Measurements from ENCODE around the gene GSTO1. TPM values are rescaled to one million over a fixed set of nuclear protein-coding genes. Genes with fewer than 3 reads are reported as not detected.

Gene GSTO1
- polyA plus RNA-seq, 1 donor from 2014 or later = 3.5 TPM

DNA sequence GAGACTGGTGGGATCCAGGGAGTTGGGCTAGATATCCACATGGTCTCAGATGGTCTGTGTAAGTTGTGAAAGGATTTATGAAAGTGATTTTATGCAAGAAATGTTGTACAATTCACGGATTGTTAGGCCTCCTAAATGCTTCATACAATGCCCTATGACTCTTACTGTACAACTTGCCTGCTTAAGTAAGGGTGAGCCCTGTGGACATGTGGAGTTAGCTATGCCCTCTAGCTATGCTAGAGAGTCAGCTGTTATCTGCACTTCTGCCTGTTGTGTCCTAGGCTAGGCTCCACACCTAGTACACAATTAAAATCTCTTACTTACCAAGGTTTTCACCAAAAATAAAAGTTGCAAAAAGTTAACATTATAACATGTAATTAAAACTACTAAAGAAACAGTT, 20.9 kb upstream of the GSTO1 start:
- Histone ChIP-seq H3K4me3 (ENCODE audit: low read length) (no peak overlapping the region), H3K36me3 (ENCODE audit: insufficient read depth, low read length) (no peaks in the 10 kb centered on the region)
- TF ChIP-seq EZH2 (IDR thresholded peaks at IDR 0.05; ENCODE audit: borderline replicate concordance, insufficient read depth, low read length, poor library complexity, severe bottlenecking) = no peak
- no peak for TF ChIP-seq MXI1 (conservative IDR thresholded peaks at IDR 0.05; ENCODE audit: poor library complexity, severe bottlenecking)

DNA sequence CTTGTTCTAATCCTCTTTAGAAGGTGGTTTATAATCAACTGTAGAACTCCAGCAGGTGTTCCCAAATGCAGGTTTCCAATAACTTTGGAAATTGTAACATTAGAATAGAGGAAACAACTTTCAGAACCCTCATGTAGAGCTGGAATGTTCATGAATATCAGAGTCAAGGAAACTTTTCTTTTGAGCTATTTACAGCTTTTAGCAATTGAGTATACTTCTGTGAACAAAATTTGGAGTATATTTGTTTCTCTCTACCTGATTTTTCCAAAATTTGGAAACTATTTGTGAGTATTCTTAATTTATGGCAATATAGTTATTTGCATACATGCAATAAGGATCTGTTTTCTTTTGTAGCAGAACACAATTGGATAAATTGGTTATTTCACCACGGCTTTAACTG, 19.8 kb upstream of the GSTO1 start:
- no peaks in the 10 kb centered on the region for H3K36me3 ChIP-seq (ENCODE audit: insufficient read depth, low read length)
- H3K27ac ChIP-seq (ENCODE audit: low read length) = no peak overlapping the region
- H3F3A ChIP-seq (ENCODE audit: insufficient read depth, low read length, poor library complexity, severe bottlenecking) = no peaks in the 10 kb centered on the region
- H3K9me2 ChIP-seq (ENCODE audit: insufficient read depth, low read length) = no peaks in the 10 kb centered on the region
- TF ChIP-seq POLR2AphosphoS5 (IDR thresholded peaks at IDR 0.05) (no peak), SMC3 (conservative IDR thresholded peaks at IDR 0.05; ENCODE audit: poor library complexity) (no peak), RAD21 (conservative IDR thresholded peaks at IDR 0.05) (no peak)
- TF ChIP-seq, protein P1, sequence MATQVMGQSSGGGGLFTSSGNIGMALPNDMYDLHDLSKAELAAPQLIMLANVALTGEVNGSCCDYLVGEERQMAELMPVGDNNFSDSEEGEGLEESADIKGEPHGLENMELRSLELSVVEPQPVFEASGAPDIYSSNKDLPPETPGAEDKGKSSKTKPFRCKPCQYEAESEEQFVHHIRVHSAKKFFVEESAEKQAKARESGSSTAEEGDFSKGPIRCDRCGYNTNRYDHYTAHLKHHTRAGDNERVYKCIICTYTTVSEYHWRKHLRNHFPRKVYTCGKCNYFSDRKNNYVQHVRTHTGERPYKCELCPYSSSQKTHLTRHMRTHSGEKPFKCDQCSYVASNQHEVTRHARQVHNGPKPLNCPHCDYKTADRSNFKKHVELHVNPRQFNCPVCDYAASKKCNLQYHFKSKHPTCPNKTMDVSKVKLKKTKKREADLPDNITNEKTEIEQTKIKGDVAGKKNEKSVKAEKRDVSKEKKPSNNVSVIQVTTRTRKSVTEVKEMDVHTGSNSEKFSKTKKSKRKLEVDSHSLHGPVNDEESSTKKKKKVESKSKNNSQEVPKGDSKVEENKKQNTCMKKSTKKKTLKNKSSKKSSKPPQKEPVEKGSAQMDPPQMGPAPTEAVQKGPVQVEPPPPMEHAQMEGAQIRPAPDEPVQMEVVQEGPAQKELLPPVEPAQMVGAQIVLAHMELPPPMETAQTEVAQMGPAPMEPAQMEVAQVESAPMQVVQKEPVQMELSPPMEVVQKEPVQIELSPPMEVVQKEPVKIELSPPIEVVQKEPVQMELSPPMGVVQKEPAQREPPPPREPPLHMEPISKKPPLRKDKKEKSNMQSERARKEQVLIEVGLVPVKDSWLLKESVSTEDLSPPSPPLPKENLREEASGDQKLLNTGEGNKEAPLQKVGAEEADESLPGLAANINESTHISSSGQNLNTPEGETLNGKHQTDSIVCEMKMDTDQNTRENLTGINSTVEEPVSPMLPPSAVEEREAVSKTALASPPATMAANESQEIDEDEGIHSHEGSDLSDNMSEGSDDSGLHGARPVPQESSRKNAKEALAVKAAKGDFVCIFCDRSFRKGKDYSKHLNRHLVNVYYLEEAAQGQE (IDR thresholded peaks at IDR 0.05; ENCODE audit: borderline replicate concordance) = no peak
- no peaks in the 10 kb centered on the region for H3K9me3 ChIP-seq (ENCODE audit: low read length)
- H3K27me3 ChIP-seq (ENCODE audit: insufficient read depth, low read depth, low read length) = no peaks in the 10 kb centered on the region
- no peaks in the 10 kb centered on the region for H4K20me1 ChIP-seq (ENCODE audit: insufficient read depth)
- no peak overlapping the region for H3K4me3 ChIP-seq (ENCODE audit: low read length)
- H3K4me2 ChIP-seq (ENCODE audit: low read length) = no peak overlapping the region
- H2AFZ ChIP-seq (ENCODE audit: low read depth, low read length) = no peak overlapping the region
- no peak overlapping the region for H3K9ac ChIP-seq (ENCODE audit: low read length)
- H3K79me2 ChIP-seq (replicated peaks; ENCODE audit: insufficient read depth, low read length) = no peaks in the 10 kb centered on the region

More for the DNA sequence above, 20.9 kb upstream of the GSTO1 start:
- Histone ChIP-seq H3K4me2 (ENCODE audit: low read length) (no peak overlapping the region), H3K9me3 (ENCODE audit: low read length) (no peaks in the 10 kb centered on the region), H3K79me2 (replicated peaks; ENCODE audit: insufficient read depth, low read length) (no peaks in the 10 kb centered on the region), H4K20me1 (ENCODE audit: insufficient read depth) (no peaks in the 10 kb centered on the region), H3K27ac (ENCODE audit: low read length) (no peak overlapping the region), H3K9ac (ENCODE audit: low read length) (no peak overlapping the region), H2AFZ (ENCODE audit: low read depth, low read length) (no peak overlapping the region), H3F3A (ENCODE audit: insufficient read depth, low read length, poor library complexity, severe bottlenecking) (no peaks in the 10 kb centered on the region), H3K9me2 (ENCODE audit: insufficient read depth, low read length) (no peaks in the 10 kb centered on the region), H3K27me3 (ENCODE audit: insufficient read depth, low read depth, low read length) (no peaks in the 10 kb centered on the region)

DNA sequence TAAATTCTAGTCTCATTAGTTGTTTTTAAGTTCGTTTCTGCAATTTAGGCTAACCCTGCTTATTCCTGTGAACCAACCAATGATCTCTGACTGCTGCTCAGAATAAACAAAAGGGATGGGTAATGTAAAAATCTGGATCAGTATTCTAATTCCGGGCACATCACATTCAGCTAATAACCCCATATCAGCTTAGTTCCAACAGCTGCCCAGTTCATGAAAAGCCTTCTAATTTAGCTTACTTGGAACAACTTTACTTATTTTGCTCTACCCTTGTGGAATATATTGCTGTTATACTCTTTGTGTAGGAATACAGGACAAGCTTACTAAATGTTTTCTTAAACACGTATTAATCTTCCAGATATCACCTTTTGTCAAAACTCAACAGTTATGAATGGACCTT, 18.9 kb upstream of the GSTO1 start:
- Histone ChIP-seq H3K27ac (ENCODE audit: low read length) (no peak overlapping the region), H3K4me2 (ENCODE audit: low read length) (no peak overlapping the region), H3K9ac (ENCODE audit: low read length) (no peak overlapping the region), H3K9me2 (ENCODE audit: insufficient read depth, low read length) (no peaks in the 10 kb centered on the region), H3K27me3 (ENCODE audit: insufficient read depth, low read depth, low read length) (no peaks in the 10 kb centered on the region), H2AFZ (ENCODE audit: low read depth, low read length) (no peak overlapping the region), H3K79me2 (replicated peaks; ENCODE audit: insufficient read depth, low read length) (no peaks in the 10 kb centered on the region), H3F3A (ENCODE audit: insufficient read depth, low read length, poor library complexity, severe bottlenecking) (no peaks in the 10 kb centered on the region), H4K20me1 (ENCODE audit: insufficient read depth) (no peaks in the 10 kb centered on the region), H3K4me3 (ENCODE audit: low read length) (no peak overlapping the region), H3K9me3 (ENCODE audit: low read length) (no peaks in the 10 kb centered on the region), H3K36me3 (ENCODE audit: insufficient read depth, low read length) (no peaks in the 10 kb centered on the region)
- TF ChIP-seq EP300 (conservative IDR thresholded peaks at IDR 0.05; ENCODE audit: poor library complexity, severe bottlenecking) (no peak), MXI1 (conservative IDR thresholded peaks at IDR 0.05; ENCODE audit: poor library complexity, severe bottlenecking) (no peak), EZH2 (IDR thresholded peaks at IDR 0.05; ENCODE audit: borderline replicate concordance, insufficient read depth, low read length, poor library complexity, severe bottlenecking) (no peak), TAF1 (IDR thresholded peaks at IDR 0.05; ENCODE audit: low read depth) (no peak), SMC3 (conservative IDR thresholded peaks at IDR 0.05; ENCODE audit: poor library complexity) (no peak), POLR2AphosphoS5 (IDR thresholded peaks at IDR 0.05) (no peak), RAD21 (conservative IDR thresholded peaks at IDR 0.05) (no peak)
- TF ChIP-seq, protein P2, sequence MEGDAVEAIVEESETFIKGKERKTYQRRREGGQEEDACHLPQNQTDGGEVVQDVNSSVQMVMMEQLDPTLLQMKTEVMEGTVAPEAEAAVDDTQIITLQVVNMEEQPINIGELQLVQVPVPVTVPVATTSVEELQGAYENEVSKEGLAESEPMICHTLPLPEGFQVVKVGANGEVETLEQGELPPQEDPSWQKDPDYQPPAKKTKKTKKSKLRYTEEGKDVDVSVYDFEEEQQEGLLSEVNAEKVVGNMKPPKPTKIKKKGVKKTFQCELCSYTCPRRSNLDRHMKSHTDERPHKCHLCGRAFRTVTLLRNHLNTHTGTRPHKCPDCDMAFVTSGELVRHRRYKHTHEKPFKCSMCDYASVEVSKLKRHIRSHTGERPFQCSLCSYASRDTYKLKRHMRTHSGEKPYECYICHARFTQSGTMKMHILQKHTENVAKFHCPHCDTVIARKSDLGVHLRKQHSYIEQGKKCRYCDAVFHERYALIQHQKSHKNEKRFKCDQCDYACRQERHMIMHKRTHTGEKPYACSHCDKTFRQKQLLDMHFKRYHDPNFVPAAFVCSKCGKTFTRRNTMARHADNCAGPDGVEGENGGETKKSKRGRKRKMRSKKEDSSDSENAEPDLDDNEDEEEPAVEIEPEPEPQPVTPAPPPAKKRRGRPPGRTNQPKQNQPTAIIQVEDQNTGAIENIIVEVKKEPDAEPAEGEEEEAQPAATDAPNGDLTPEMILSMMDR (IDR thresholded peaks at IDR 0.05; ENCODE audit: poor library complexity, severe bottlenecking) = no peak
- TF ChIP-seq, protein P1 (IDR thresholded peaks at IDR 0.05; ENCODE audit: borderline replicate concordance) = no peak

All from neural cell (in vitro differentiated cells).